ENCODE measurements around the gene ATP6V0A4.

Gene ATP6V0A4

GRCh38 chr7:138720286-138720685 lies 77.7 kb downstream of the ATP6V0A4 start:
- no peak overlapping the region for H3K4me3 ChIP-seq (ENCODE audit: low read depth in 1 of 2, low read length in 2 of 2)
- no peak overlapping the region for H3K9ac ChIP-seq (ENCODE audit: low read length)
- H3K27ac ChIP-seq (ENCODE audit: low read depth, low read length): no peak overlapping the region
- H3K27me3 ChIP-seq (ENCODE audit: control insufficient read depth in 1 of 2, insufficient read depth in 2 of 2, low read length in 2 of 2): no peaks in the 10 kb centered on the region
- no peaks in the 10 kb centered on the region for H3K4me1 ChIP-seq (ENCODE audit: insufficient read depth, low read length)
- no peaks in the 10 kb centered on the region for H3K36me3 ChIP-seq (ENCODE audit: insufficient read depth, low read length)
- H3K9me3 ChIP-seq (ENCODE audit: low read length): no peaks in the 10 kb centered on the region

GRCh38 chr7:138716889-138717288 lies 81.1 kb downstream of the ATP6V0A4 start:
- Histone ChIP-seq H3K9me3 (ENCODE audit: low read length) (no peaks in the 10 kb centered on the region), H3K27me3 (ENCODE audit: control insufficient read depth in 1 of 2, insufficient read depth in 2 of 2, low read length in 2 of 2) (no peaks in the 10 kb centered on the region), H3K4me1 (ENCODE audit: insufficient read depth, low read length) (no peaks in the 10 kb centered on the region), H3K4me3 (ENCODE audit: low read depth in 1 of 2, low read length in 2 of 2) (no peak overlapping the region), H3K27ac (ENCODE audit: low read depth, low read length) (no peak overlapping the region), H3K9ac (ENCODE audit: low read length) (no peak overlapping the region), H3K36me3 (ENCODE audit: insufficient read depth, low read length) (no peaks in the 10 kb centered on the region)

- no peaks in the 10 kb centered on the region for H3K27me3 ChIP-seq (ENCODE audit: control insufficient read depth in 1 of 2, insufficient read depth in 2 of 2, low read length in 2 of 2)
- H3K4me3 ChIP-seq (ENCODE audit: low read depth in 1 of 2, low read length in 2 of 2): no peak overlapping the region
- no peaks in the 10 kb centered on the region for H3K9me3 ChIP-seq (ENCODE audit: low read length)
- H3K36me3 ChIP-seq (ENCODE audit: insufficient read depth, low read length): no peaks in the 10 kb centered on the region
- no peak overlapping the region for H3K27ac ChIP-seq (ENCODE audit: low read depth, low read length)
- H3K4me1 ChIP-seq (ENCODE audit: insufficient read depth, low read length): no peaks in the 10 kb centered on the region
- H3K9ac ChIP-seq (ENCODE audit: low read length): no peak overlapping the region
Measured at GRCh38 chr7:138713191-138713590, 84.8 kb downstream of the ATP6V0A4 start.

- H3K4me3 ChIP-seq (ENCODE audit: low read depth in 1 of 2, low read length in 2 of 2): no peak overlapping the region
- H3K27me3 ChIP-seq (ENCODE audit: control insufficient read depth in 1 of 2, insufficient read depth in 2 of 2, low read length in 2 of 2): no peaks in the 10 kb centered on the region
- H3K9ac ChIP-seq (ENCODE audit: low read length): no peak overlapping the region
- H3K4me1 ChIP-seq (ENCODE audit: insufficient read depth, low read length): no peaks in the 10 kb centered on the region
- no peak overlapping the region for H3K27ac ChIP-seq (ENCODE audit: low read depth, low read length)
- no peaks in the 10 kb centered on the region for H3K9me3 ChIP-seq (ENCODE audit: low read length)
- H3K36me3 ChIP-seq (ENCODE audit: insufficient read depth, low read length): no peaks in the 10 kb centered on the region
Measured at GRCh38 chr7:138712652-138713051, 85.3 kb downstream of the ATP6V0A4 start.

DNA sequence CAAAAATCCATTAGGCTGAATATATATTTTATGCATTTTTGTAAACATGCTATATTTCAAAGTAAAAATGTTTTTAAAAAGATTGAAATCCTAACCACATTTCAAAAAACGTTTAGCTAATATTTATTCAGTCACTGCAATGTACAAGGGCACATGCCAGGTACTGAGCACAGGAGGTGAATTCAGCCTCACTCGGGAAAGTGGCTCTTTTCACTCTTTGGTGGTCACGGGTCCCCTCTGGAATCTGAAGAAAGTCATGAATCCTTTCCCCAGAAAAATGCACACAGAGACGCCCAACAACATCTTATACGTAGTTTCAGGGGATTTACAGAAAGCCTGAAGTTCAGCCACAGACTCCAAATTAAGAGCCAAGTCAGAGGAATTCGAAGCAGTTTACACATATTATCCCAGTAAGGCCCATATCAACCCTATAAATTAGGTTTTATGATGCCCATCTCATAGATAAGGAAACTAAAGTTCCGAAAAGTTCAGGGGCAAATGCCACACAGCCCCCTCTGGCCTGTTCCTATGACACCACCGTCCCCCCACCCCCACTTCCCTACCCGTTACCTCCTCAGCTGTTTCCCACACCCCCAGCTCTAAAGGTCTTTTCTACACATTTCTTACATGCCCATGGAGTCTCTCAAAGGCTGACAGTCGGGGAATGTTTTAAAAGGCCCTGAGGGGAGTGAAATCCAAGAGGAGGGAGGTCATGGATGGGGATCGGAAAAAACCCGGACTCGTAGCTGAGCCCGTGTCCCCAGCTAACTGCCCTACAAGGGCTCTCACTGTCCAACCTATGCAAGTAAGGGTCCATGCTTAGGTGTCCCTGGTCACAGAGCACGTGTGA lies 87.2 kb downstream of the ATP6V0A4 start:
- no peaks in the 10 kb centered on the region for H3K27me3 ChIP-seq (ENCODE audit: control insufficient read depth in 1 of 2, insufficient read depth in 2 of 2, low read length in 2 of 2)
- H3K9ac ChIP-seq (ENCODE audit: low read length): no peak overlapping the region
- H3K4me3 ChIP-seq (ENCODE audit: low read depth in 1 of 2, low read length in 2 of 2): no peak overlapping the region
- no peak overlapping the region for H3K27ac ChIP-seq (ENCODE audit: low read depth, low read length)
- H3K36me3 ChIP-seq (ENCODE audit: insufficient read depth, low read length): no peaks in the 10 kb centered on the region
- no peaks in the 10 kb centered on the region for H3K4me1 ChIP-seq (ENCODE audit: insufficient read depth, low read length)
- H3K9me3 ChIP-seq (ENCODE audit: low read length): no peaks in the 10 kb centered on the region

- H3K4me1 ChIP-seq (ENCODE audit: insufficient read depth, low read length): no peaks in the 10 kb centered on the region
- H3K36me3 ChIP-seq (ENCODE audit: insufficient read depth, low read length): no peaks in the 10 kb centered on the region
- H3K9me3 ChIP-seq (ENCODE audit: low read length): no peaks in the 10 kb centered on the region
- no peak overlapping the region for H3K4me3 ChIP-seq (ENCODE audit: low read depth in 1 of 2, low read length in 2 of 2)
- no peak overlapping the region for H3K27ac ChIP-seq (ENCODE audit: low read depth, low read length)
- H3K9ac ChIP-seq (ENCODE audit: low read length): no peak overlapping the region
- H3K27me3 ChIP-seq (ENCODE audit: control insufficient read depth in 1 of 2, insufficient read depth in 2 of 2, low read length in 2 of 2): no peaks in the 10 kb centered on the region
Measured at GRCh38 chr7:138705167-138705566, 92.8 kb downstream of the ATP6V0A4 start.

GRCh38 chr7:138701537-138701923 lies 96.5 kb downstream of the ATP6V0A4 start:
- Histone ChIP-seq H3K36me3 (ENCODE audit: insufficient read depth, low read length) (no peaks in the 10 kb centered on the region), H3K27me3 (ENCODE audit: control insufficient read depth in 1 of 2, insufficient read depth in 2 of 2, low read length in 2 of 2) (no peaks in the 10 kb centered on the region), H3K9me3 (ENCODE audit: low read length) (no peaks in the 10 kb centered on the region), H3K9ac (ENCODE audit: low read length) (no peak overlapping the region), H3K4me3 (ENCODE audit: low read depth in 1 of 2, low read length in 2 of 2) (no peak overlapping the region), H3K4me1 (ENCODE audit: insufficient read depth, low read length) (no peaks in the 10 kb centered on the region), H3K27ac (ENCODE audit: low read depth, low read length) (no peak overlapping the region)

- no peak within 1 kb of the TSS for H3K27ac ChIP-seq (ENCODE audit: low read depth, low read length)
- no peaks in the 10 kb centered on the region for H3K36me3 ChIP-seq (ENCODE audit: insufficient read depth, low read length)
- H3K9me3 ChIP-seq (ENCODE audit: low read length): no peaks in the 10 kb centered on the region
Measured at GRCh38 chr7:138700857-138701536, 97.0 kb downstream of the ATP6V0A4 start, which contains the start of gene SVOPL. Gene SVOPL (minus strand): TSS chr7:138701362. CDS start chr7:138679045, 22,317 bp downstream.

DNA sequence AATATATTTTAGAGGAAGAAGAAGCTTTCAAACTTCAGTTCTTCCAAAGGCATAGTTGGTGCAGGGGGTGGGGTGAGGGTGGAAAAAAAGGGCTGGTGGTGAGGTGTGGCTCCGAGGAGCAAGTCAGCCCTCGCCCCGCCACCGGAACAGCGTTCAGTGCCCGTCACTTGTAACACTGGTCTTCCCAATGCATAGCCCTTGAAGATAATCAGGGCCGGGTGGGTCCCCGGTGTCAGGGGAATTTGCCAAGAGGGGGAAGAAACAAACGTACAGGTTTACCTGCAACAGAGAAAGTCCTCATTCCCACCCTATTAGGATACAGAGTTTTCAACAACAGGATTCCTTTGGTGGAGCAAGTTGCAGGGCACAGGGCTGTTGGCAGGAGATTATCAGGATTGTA lies 98.3 kb downstream of the ATP6V0A4 start:
- no peak overlapping the region for H3K4me3 ChIP-seq (ENCODE audit: low read depth in 1 of 2, low read length in 2 of 2)
- H3K9me3 ChIP-seq (ENCODE audit: low read length): no peaks in the 10 kb centered on the region
- H3K4me1 ChIP-seq (ENCODE audit: insufficient read depth, low read length): no peaks in the 10 kb centered on the region
- no peaks in the 10 kb centered on the region for H3K27me3 ChIP-seq (ENCODE audit: control insufficient read depth in 1 of 2, insufficient read depth in 2 of 2, low read length in 2 of 2)
- no peaks in the 10 kb centered on the region for H3K36me3 ChIP-seq (ENCODE audit: insufficient read depth, low read length)
- H3K27ac ChIP-seq (ENCODE audit: low read depth, low read length): no peak overlapping the region
- no peak overlapping the region for H3K9ac ChIP-seq (ENCODE audit: low read length)

More at GRCh38 chr7:138700857-138701536, 97.0 kb downstream of the ATP6V0A4 start, which contains the start of gene SVOPL:
- Histone ChIP-seq H3K27me3 (ENCODE audit: control insufficient read depth in 1 of 2, insufficient read depth in 2 of 2, low read length in 2 of 2) (no peaks in the 10 kb centered on the region), H3K9ac (ENCODE audit: low read length) (no peak within 1 kb of the TSS), H3K4me3 (ENCODE audit: low read depth in 1 of 2, low read length in 2 of 2) (no peak within 1 kb of the TSS), H3K4me1 (ENCODE audit: insufficient read depth, low read length) (no peaks in the 10 kb centered on the region)

GRCh38 chr7:138698281-138698680 lies 99.7 kb downstream of the ATP6V0A4 start:
- H3K9me3 ChIP-seq (ENCODE audit: low read length): no peaks in the 10 kb centered on the region
- H3K4me3 ChIP-seq (ENCODE audit: low read depth in 1 of 2, low read length in 2 of 2): no peak overlapping the region

GRCh38 chr7:138697535-138698182 lies 100.3 kb downstream of the ATP6V0A4 start:
- no peaks in the 10 kb centered on the region for H3K36me3 ChIP-seq (ENCODE audit: insufficient read depth, low read length)
- H3K9me3 ChIP-seq (ENCODE audit: low read length): no peaks in the 10 kb centered on the region
- no peak overlapping the region for H3K27ac ChIP-seq (ENCODE audit: low read depth, low read length)
- no peaks in the 10 kb centered on the region for H3K4me1 ChIP-seq (ENCODE audit: insufficient read depth, low read length)
- no peaks in the 10 kb centered on the region for H3K27me3 ChIP-seq (ENCODE audit: control insufficient read depth in 1 of 2, insufficient read depth in 2 of 2, low read length in 2 of 2)
- H3K4me3 ChIP-seq (ENCODE audit: low read depth in 1 of 2, low read length in 2 of 2): no peak overlapping the region
- no peak overlapping the region for H3K9ac ChIP-seq (ENCODE audit: low read length)

More at GRCh38 chr7:138698281-138698680, 99.7 kb downstream of the ATP6V0A4 start:
- Histone ChIP-seq H3K27me3 (ENCODE audit: control insufficient read depth in 1 of 2, insufficient read depth in 2 of 2, low read length in 2 of 2) (no peaks in the 10 kb centered on the region), H3K27ac (ENCODE audit: low read depth, low read length) (no peak overlapping the region), H3K4me1 (ENCODE audit: insufficient read depth, low read length) (no peaks in the 10 kb centered on the region), H3K9ac (ENCODE audit: low read length) (no peak overlapping the region), H3K36me3 (ENCODE audit: insufficient read depth, low read length) (no peaks in the 10 kb centered on the region)
